ENCODE data around the gene NLRC5. TPM values are rescaled to one million over a fixed set of nuclear protein-coding genes. Genes with fewer than 3 reads are reported as not detected.

The NLRC5 gene
- total RNA-seq, 3 donors from 2014 or later, result 110 to 127 (median 113) TPM

GRCh38 chr16:57032346-57032745, 43.0 kb downstream of the NLRC5 start:
- no peaks in the 10 kb centered on the region for H3K9me3 ChIP-seq
- H3K4me3 ChIP-seq, result no peak overlapping the region
- H3K4me1 ChIP-seq (ENCODE audit: low read depth), result no peaks in the 10 kb centered on the region
- DNase-seq (no peak), ATAC-seq (no peak)
- no peaks in the 10 kb centered on the region for H3K36me3 ChIP-seq (ENCODE audit: low read depth)
- TF ChIP-seq CTCF (IDR thresholded peaks at IDR 0.05), result no peak
- intact Hi-C loops (cut with DNase I, micrococcal nuclease), result no loop called here

- DNase-seq (no peak), ATAC-seq (no peak)
- intact Hi-C loops (cut with DNase I, micrococcal nuclease), result no loop called here
- Histone ChIP-seq H3K9me3 (no peaks in the 10 kb centered on the region), H3K36me3 (ENCODE audit: low read depth) (no peaks in the 10 kb centered on the region), H3K4me1 (ENCODE audit: low read depth) (no peaks in the 10 kb centered on the region), H3K4me3 (no peak overlapping the region)
- no peak for TF ChIP-seq CTCF (IDR thresholded peaks at IDR 0.05)
Observed at GRCh38 chr16:57032931-57033330, 43.6 kb downstream of the NLRC5 start.

- H3K36me3 ChIP-seq (ENCODE audit: low read depth), result no peaks in the 10 kb centered on the region
- intact Hi-C loops (cut with DNase I, micrococcal nuclease), result no loop called here
- no peak for DNase-seq
- ATAC-seq, result no peak
- no peak overlapping the region for H3K4me3 ChIP-seq
- H3K4me1 ChIP-seq (ENCODE audit: low read depth), result peaks cover 4% of the 10 kb centered on the region
- TF ChIP-seq CTCF (IDR thresholded peaks at IDR 0.05), result no peak
- no peaks in the 10 kb centered on the region for H3K9me3 ChIP-seq
Observed at GRCh38 chr16:57036315-57036714, 47.0 kb downstream of the NLRC5 start.

- H3K4me1 ChIP-seq (ENCODE audit: low read depth), result peaks cover 4% of the 10 kb centered on the region
- DNase-seq (no peak), ATAC-seq (no peak)
- intact Hi-C loops (cut with DNase I, micrococcal nuclease), result no loop called here
- no peak for TF ChIP-seq CTCF (IDR thresholded peaks at IDR 0.05)
- H3K9me3 ChIP-seq, result no peaks in the 10 kb centered on the region
- H3K4me3 ChIP-seq, result no peak overlapping the region
- no peaks in the 10 kb centered on the region for H3K36me3 ChIP-seq (ENCODE audit: low read depth)
Observed at GRCh38 chr16:57036945-57037344, 47.6 kb downstream of the NLRC5 start.

DNA sequence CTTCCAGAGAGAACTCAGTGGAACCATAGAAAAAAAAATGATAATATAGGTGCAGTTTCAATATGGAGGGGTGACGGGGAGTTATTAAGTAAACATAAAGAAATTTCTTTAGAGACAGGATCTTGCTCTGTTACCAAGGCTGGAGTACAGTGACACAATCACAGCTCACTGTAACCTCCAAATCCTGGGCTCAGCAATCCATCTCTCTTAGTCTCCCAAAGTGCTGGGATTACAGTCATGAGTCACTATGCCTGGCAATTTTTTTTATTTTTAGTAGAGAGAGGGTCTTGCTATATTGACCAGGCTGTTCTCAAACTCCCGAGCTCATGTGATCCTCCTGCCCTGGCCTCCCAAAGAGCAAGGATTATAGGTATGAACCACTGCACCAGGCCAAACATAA, 48.8 kb downstream of the NLRC5 start:
- intact Hi-C loops (cut with DNase I, micrococcal nuclease), result no loop called here
- Histone ChIP-seq H3K4me1 (ENCODE audit: low read depth) (peaks cover 4% of the 10 kb centered on the region), H3K9me3 (no peaks in the 10 kb centered on the region), H3K4me3 (no peak overlapping the region), H3K36me3 (ENCODE audit: low read depth) (no peaks in the 10 kb centered on the region)
- no peak for TF ChIP-seq CTCF (IDR thresholded peaks at IDR 0.05)
- no peak for DNase-seq
- ATAC-seq, result no peak

- intact Hi-C loops (cut with DNase I, micrococcal nuclease), result no loop called here
- Histone ChIP-seq H3K4me1 (ENCODE audit: low read depth) (peaks cover 4% of the 10 kb centered on the region), H3K36me3 (ENCODE audit: low read depth) (no peaks in the 10 kb centered on the region), H3K9me3 (no peaks in the 10 kb centered on the region), H3K4me3 (no peak overlapping the region)
- no peak for DNase-seq
- peak; percentile 40 for ATAC-seq
- no peak for TF ChIP-seq CTCF (IDR thresholded peaks at IDR 0.05)
Observed at GRCh38 chr16:57039148-57039812, 49.9 kb downstream of the NLRC5 start.
